GM18520 (cell line): ENCODE data around the gene CXorf66.
"Not testable (repeated sequence)": the region's sequence is repeated elsewhere in the genome, so short reads cannot be mapped to it uniquely, and the experiment has no call there.

ENCODE experiments used
- ATAC-seq: cut with Tn5 transposase; IDR thresholded peaks from one replicate; pipeline ENCODE4 v1.9.1; 2021; ENCODE audit not compliant: unreplicated experiment

The CXorf66 gene, protein sequence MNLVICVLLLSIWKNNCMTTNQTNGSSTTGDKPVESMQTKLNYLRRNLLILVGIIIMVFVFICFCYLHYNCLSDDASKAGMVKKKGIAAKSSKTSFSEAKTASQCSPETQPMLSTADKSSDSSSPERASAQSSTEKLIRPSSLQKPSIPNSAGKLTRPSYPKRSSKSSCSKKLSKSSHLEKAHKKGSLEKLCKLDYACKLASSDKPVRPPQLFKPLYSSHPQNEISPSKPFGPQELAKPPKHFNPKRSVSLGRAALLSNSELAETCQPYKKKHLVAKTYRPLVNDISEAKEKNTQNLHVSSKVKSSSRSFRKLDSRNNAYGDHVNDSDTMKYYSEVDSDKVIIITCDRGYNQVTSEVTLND

GRCh38 chrX:139965421-139965820, at the start of gene CXorf66:
Gene CXorf66 (minus strand): TSS chrX:139965521. CDS start chrX:139965496, 25 bp downstream.
- ATAC-seq: no peak

DNA sequence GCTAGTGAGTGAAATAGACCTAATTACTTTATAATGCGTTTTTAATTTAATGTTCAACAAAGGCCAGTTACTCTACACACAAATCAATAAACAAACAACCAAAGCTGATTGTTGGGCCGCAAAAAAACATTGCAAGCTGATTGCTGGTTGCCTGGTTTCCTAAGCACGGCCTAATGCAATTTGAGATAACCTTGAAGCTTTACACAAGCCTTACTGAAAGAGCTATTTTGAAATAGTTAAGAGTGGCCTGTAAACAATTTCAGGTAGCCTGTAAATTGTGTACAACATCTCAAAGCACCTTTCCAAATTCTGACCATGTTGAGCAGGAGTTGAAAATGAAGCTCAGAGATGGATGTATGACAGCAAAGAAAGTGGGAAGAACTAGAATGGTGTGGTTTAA, 17.5 kb upstream of the CXorf66 start:
- ATAC-seq: no peak

- no peak for ATAC-seq
Observed at GRCh38 chrX:139974471-139974870, 9.2 kb upstream of the CXorf66 start.

- ATAC-seq: no peak
Observed at GRCh38 chrX:139972629-139973624, 7.6 kb upstream of the CXorf66 start.

- no peak for ATAC-seq
Observed at GRCh38 chrX:139972113-139972512, 6.8 kb upstream of the CXorf66 start.

GRCh38 chrX:139971394-139971749, 6.1 kb upstream of the CXorf66 start:
- no peak for ATAC-seq

DNA sequence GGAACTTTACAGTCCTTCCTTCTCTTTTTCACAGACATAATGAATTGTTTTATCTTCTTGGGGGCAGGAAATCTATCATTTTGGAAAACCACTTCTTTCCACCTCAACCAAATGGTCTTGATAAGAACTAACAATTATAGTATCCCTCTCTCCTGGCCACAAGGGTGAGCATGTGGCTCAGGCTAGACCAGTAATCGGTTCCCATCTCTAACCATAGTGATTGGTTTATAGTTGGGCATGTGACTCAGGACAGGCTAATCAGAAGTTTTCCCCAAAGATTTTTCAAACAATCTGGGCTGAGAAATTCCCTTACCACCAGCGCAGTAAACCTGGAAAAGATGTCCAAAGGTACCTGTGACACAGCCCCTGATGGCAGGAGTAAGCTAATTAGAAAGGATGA, 4.0 kb upstream of the CXorf66 start:
- no peak for ATAC-seq

GRCh38 chrX:139967750-139968149, 2.4 kb upstream of the CXorf66 start:
- ATAC-seq: no peak

DNA sequence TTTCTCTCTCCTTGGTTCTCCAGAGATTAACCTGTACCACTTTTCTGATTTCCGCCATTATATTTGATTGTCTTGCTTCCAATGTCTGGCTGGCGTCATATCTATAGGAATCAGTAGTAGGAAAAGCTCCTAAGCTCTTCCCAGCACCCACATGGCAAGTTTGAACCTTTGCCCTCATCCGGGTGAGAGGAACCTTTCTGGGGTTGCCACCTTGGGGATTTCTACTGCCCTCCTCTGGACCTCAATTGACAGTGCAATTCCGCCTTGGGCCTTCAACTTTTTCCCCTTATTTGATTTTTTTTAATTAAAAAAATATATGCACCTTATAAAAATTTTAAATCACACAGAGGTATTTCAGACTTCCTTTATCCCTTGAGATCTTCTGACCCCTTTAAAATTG, 2.0 kb upstream of the CXorf66 start:
- no peak for ATAC-seq

DNA sequence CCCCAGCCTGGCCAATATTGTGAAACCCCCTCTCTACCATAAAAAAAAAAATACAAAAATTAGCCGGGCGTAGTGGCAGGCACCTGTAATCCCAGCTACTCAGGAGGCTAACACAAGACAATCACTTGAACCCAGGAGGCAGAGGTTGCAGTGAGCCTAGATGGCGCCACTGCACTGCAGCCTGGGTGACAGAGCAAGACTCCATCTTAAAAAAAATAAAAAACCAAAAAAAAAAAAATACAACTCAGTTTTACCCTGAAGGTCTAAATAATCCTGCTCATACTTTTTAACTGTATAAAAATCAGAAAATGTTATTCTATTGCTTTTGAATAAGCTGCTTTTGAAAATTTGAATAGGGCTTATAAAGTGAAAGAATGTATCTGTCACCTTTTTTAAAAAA, 838 bp upstream of the CXorf66 start:
- not testable (repeated sequence) for ATAC-seq

DNA sequence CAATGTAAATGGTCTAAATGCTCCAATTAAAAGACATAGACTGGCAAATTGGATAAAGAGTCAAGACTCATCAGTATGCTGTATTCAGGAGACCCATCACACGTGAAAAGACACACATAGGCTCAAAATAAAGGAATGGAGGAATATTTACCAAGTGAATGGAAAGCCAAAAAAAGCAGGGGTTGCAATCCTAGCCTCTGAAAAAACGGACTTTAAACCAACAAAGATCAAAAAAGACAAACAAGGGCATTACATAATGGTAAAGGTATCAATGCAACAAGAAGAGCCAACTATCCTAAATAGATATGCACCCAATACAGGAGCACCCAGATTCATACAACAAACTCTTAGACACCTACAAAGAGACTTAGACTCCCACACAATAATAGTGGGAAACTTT, 4.2 kb downstream of the CXorf66 start:
- not testable (repeated sequence) for ATAC-seq

- ATAC-seq: no peak
Observed at GRCh38 chrX:139949703-139950102, 15.6 kb downstream of the CXorf66 start.

DNA sequence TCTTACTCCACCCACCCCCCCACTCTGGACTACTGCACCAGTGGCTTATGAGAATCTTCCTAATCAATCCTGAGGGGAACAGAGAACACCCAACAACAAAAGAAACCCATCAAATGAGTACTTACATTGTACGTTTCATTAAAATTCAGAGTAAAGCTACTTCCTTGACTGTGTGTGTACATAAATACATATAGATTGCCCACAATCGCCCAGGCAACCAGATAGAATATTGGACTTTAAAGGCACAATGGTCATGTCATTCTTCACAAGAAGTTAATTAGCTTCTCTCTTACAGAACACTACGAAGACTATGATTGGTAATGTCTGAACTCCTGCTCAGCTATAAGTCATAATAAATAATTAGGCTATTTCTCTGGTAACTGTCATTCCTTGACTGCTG, 20.2 kb downstream of the CXorf66 start:
- ATAC-seq: no peak

DNA sequence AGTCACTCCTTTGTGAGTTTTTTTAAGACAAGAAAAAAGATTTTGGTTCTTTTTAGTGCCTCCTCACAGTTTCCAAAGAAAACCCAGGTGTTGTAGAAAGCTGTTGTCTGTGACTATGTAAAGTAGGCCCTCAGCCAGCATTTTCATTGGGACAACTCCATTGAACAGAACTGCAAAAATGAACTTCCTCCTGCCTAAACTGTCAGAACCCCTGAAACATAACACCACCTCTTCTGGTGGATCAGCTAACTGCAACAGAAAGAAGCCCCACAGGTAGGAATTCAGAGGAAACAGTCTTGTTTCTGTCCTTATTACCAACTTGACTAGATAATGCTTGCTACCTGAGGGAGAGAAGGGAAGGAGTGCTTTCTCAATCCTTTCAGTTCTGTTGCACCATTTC, 29.1 kb downstream of the CXorf66 start:
- no peak for ATAC-seq

GRCh38 chrX:139933904-139934303, 31.4 kb downstream of the CXorf66 start:
- no peak for ATAC-seq

DNA sequence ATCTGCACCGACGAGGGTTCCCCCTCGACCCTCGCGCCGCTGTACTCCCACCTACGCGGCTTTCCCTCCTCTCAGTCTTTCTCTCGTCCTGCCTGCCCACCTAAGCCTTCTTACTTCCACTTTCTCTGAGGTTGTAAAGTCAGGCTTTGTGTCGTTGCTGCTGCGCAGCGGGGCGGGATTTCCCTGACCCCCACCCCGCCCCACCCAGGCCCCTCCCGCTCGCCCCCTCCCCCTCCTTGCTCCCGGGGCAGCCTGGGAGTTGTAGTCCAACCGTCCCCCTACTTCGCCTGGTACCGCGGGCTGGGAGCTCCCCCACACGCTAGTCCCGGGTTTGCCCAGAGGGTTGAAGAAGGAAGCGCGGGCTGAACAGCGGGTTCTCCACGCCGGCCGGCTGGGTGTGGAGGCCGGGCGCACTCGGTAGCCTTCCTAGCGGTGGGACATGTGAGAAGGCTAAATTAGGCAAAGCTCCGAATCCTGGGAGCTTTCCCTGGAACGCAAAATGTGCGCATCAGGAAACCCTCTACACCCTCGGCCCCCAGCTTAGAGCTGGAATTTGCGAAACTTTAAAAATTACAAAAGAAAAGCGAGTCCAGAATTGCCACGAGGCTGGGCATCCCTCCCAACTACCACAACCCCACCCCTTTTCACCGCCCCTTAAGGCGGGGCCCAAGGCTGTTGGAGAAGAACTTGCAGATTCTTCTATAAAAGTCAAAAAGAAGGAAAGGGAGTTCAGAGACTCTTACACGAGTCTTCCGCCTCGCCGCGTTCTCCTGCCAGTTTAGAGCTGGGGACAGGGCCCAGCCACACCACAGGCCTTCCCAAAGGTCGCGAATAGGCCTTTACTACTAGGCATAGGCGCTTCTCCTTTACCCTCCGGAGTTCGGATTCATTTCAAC, 32.2 kb downstream of the CXorf66 start, which contains the start of gene ATP11C:
Gene ATP11C, minus strand, starts transcription at position 153 of the 896 bp plus-strand sequence. CDS start 1,011 bp downstream, outside the sequence.
- peak; percentile 59 for ATAC-seq

DNA sequence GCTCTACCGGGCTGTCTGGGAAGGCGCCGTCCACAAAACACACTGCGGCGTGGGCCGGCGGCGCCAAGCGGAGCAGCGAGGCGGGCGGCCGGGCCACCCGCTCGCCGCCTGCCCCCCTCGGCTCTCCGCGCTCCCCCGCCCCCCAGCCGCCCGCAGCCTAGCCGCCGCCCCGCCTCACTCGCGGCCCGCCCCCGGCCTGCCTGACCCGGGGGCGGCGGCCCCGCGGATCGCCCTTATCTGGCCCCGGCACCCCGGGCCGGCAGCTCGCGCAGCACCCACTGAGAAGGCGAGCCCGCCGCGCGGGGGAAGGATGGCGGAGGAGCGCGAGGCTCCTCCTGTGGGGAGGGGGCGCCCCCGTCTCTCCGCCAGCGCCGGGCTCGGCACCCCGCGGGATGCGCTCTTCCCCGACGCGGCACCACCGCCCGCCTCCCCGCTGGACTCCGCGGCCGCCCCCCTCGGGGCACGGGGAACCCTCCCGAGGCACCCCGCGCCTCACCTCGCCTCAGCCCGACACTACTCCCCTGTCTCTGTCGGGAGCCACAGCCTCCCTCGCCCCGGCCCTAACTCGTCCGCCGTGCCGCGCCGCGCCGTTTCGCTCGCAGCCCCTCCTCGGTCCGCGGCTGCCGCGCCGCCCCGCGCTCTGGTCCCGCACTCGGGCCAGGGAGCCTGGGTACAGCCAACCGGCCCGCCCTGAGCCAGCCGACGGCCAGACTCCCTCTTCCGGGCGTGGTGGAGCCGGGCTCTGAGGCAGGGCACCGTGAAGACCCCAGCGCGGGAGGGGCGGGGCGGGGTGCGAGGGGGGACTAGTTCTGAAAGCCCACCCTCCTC, 33.0 kb downstream of the CXorf66 start:
- ATAC-seq: peak; percentile 20

GRCh38 chrX:139931646-139932072, 33.7 kb downstream of the CXorf66 start:
- no peak for ATAC-seq

- no peak for ATAC-seq
Observed at GRCh38 chrX:139930916-139931645, 34.2 kb downstream of the CXorf66 start.
